EL (cell line): ENCODE data around the gene ADGRE3.
"Not testable (repeated sequence)": the region's sequence is repeated elsewhere in the genome, so short reads cannot be mapped to it uniquely, and the experiment has no call there.

Experiments
- DNase-seq: peaks from one replicate; pipeline ENCODE4 v3.0.0-alpha.2; 2016

ADGRE3 gene

DNA sequence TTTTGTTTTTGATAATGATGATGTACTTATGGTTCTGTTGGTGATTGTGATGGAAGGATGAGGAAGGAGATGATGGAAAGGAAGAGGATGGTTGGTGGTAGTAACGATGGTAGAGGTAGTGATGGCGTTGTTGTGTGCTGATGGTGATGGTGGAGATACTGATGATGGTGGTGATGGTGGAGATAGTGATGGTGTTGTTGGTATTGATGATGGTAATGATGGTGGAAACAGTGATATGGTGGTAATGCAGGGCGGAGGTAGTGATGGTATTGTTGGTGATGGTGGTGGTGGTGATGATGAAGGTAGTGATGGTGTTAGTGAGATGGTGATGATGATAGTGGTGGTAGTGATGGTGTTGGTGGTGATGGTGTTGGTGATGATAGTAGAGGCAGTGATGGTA, 79.1 kb downstream of the ADGRE3 start:
- no peak for DNase-seq

DNA sequence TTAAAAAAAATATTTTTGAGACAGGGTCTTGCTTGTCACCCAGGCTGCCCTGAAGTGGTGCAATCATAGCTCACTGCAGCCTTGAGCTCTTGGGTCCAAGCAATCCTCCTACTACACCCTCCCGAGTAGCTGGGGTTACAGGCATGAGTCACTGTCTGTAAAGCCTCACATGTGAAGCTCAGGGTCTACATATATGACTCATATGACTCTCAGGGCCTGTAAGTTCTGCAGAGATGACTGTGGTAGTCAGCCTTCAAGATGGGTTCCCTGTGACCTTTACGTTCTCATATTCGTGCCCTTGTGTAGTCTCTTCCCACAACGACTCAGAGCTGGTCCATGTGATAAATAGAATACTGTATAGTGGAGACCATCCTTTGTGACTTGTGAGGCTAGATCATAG, 85.2 kb downstream of the ADGRE3 start:
- peak; percentile 18 for DNase-seq

DNA sequence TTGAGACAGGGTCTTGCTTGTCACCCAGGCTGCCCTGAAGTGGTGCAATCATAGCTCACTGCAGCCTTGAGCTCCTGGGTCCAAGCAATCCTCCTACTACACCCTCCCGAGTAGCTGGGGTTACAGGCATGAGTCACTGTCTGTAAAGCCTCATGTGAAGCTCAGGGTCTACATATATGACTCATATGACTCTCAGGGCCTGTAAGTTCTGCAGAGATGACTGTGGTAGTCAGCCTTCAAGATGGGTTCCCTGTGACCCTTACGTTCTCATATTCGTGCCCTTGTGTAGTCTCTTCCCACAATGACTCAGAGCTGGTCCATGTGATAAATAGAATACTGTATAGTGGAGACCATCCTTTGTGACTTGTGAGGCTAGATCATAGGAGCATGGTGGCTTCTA, 89.5 kb downstream of the ADGRE3 start:
- peak; percentile 72 for DNase-seq

DNA sequence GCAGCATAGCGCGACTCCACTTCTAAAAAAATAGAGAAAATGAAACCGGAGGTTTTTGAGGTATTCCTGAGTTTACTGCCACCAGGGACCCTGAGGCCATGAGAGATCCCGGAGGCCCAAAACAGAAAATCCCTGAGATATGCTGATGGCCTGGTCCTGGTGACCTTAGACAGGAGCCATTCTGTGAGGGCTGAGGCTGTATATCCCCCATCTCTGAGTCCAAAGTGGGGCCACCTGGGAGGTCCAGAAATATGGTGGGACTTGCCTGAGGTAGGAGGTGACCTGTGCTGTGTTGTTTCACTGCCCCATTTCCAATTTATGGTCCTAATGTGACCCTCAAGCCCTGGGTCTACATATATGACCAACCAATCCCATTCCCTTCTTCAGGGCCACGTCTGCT, 90.3 kb downstream of the ADGRE3 start:
- not testable (repeated sequence) for DNase-seq

DNA sequence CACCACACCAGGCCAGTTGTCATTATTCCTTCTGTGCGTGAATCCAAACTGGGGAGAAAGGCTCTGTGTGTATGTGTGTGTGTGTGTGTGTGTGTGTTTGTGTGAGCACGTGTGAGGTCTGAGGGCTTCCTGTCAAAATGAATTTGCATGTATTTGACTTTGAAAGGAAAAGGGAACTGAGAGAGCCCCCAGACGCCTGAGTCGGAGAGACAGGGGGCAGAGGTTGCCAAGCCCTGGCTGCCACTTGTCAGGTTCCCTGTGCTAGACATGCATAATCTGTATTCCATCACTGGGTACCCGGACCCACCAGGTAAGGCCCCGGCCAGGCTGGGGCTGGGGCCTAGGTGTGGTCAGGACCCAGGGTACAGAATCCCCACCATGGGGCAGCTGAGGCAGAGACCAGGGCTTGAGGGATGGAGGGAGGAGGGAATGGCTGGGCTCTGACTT, 91.7 kb downstream of the ADGRE3 start, which contains the start of gene CLEC17A:
TSS of gene CLEC17A (plus strand) at position 191 of the 447 bp plus-strand sequence. CDS start at position 268, 77 bp downstream.
- no peak for DNase-seq

DNA sequence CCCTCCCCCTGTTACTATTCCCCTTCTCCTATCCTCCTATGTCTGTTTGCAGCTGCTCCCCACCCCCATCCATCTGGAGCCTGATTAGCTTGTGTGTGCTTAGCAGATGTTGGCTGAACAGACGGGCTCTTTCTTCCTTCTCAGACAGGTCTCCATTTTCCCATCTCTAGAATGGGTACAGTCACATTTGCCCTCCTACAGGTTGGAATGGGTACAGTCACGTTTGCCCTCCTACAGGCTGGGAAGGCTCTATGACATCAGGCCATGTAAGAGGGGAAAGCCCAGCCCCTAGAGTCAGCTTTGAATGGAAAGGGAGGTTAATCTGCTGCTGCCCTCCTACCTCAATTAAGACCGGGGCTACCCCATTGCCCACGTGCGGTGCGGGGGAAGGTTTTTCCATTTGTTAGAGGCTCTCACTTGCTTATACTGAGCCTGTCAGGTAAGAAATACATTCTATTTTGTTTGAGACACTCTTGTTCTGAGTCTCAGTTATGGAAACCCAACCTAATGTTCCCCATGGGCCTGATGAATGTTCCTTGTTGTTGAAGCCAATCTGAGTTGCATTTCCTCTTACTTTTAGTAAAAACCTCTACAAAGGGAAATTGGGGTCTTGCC, 93.9 kb downstream of the ADGRE3 start:
- no peak for DNase-seq

DNA sequence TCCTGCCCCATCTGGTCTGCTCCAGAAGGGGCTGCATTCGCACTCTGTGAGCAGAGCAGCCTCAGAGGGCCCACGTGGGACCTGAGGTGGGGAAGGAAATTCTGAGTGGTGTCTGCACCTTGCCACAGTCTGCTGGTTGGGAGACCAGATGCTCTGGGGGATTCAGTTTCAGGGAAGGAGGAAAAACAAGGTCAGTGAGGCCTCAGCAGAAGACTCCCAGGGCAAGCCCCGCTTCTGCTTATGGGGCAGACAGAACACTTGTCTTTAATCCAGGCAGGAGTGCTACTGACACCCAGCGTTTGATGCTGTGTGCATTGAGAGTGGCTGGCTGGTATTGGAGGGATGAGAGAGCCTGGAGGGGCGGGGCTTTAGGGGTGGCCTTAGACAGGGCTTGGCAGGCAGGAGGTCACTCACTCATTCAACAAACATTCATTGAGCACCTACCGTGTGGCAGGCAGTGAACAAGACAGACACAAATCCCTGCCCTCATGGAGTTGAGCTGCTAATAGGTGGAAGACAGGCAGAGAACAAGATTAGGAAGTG, 96.7 kb downstream of the ADGRE3 start:
- peak; percentile 26 for DNase-seq

DNA sequence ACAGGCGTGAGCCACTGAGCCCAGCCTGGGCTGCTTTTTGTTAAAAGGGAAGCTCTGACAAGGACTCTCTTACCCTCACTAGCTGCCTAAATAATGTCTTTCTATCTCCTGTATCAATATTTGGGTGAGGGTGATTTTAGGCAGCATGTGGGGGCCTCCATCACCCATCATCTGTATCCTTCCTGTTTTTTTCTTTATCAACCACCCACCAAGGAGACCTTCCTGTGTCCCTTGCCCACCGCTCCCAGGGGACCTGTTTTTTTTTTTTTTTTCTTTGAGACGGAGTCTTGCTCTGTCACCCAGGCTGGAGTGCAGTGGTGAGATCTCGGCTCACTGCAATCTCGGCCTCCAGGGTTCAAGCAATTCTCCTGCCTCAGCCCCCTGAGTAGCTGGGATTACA, 97.4 kb downstream of the ADGRE3 start:
- no peak for DNase-seq

DNA sequence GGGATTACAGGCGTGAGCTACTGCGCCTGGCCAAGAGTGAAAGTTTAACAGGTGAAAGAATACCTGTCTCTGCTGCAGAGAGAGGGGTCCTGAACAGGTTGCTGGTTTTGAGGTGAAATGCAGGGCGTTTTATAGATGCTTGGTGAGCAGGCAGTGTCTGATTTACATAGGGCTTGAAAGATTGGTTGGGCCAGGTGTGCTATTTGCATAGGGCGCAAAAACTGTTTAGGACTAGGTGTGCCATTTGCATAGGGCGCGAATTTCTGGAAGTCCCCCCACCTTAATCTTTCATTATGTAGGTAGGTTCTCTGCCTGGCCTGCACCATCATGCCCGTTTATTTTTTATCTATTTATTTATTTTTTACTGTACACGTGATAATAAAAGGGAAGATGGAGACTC, 98.3 kb downstream of the ADGRE3 start:
- DNase-seq = no peak

DNA sequence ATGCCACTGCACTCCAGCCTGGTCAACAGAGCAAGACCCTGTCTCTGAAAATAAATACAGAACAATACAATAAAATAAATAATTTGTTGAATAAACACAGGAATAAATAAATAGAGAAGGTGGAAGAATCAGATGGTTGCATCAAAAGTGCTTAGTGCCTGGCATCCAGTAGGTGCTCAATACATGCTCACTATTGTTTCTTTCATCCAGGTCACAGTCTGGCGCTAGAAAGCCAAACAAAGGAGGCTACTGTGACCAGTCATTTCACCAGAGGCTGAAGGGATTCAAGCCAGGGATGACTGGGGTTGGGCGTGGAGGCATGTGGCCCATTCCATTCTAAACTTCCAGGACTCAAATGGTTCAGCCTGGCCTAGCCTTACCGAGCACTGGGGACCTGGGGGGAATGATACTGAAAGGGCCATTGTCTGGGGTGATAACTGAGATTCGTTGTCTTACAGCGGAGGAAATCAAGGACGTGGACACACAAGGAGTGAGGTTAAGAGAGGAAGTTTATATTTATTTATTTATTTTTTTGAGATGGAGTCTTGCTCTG, 99.1 kb downstream of the ADGRE3 start:
- DNase-seq = no peak

DNA sequence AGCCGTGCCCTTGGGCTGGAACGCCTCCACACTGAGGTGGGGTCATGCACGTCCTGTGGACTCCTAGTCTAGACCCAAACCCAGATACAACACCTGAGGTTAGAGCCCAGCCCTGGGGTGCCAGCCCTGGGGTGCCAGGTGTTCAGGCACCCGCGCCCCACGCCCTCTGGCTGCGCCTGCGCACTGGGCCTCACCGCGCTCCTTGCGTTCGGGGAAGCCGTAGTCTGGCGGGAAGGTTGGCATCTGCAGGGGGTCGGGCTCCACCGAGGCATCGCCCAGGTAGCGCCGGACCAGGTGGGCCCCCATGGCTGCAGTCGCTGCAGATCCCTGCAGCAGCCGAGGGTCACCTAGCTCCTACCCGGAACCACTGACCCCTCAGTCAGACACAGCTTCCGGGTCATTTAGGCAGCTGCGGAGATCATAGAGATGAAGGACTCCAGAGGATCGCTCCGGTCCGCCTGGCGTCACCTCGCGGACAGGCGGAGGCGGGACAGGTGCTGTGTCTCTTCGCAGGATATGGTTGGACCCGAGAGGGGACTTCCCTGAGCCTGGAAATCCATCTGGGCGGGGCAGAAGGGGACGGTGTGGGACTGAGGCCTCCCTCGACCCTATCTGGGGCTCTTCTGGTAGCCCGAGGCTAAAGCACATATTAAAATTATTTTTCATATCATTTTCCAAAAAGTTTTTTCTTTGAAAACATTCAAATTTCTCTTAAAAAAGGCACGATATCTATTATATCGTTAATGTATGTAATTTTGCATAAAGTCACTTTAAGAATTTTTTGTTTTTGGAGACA, 102.8 kb downstream of the ADGRE3 start, which contains the start of gene NDUFB7:
TSS of gene NDUFB7 (minus strand) at position 372 of the 796 bp plus-strand sequence. CDS start at position 306, 66 bp downstream.
- DNase-seq = peak; percentile 94

DNA sequence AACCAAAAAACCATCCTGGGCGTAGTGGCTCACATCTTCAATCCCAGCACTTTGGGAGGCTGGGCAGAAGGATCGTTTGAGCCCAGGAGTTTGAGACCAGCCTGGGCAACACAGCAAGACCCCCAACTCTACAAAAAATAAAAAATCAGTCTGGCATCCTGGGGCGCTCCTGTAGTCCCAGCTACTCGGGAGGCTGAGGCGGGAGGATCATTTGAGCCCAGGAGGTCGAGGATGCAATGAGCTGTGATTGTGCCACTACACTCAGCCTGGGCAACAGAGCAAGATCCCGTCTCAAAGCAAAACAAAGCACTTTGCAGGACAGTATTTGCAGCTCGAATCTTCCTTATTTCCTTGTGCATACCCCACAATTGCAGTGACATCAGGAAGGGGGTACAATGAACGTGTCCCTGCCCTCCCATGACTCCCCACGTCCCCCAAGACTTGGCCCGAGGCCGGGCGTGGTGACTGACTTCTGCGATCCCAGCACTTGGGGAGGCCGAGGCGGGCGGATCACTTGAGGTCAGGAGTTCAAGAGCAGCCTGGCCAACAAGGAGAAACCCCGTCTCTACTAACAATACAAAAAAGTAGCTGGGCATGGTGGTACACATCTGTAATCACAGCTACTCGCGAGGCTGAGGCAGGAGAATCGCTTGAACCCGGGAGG, 103.6 kb downstream of the ADGRE3 start:
- DNase-seq = no peak
